KBM-7 (cell line): ENCODE results near the gene SPATA25.
"Not testable (repeated sequence)": the region's sequence is repeated elsewhere in the genome, so short reads cannot be mapped to it uniquely, and the experiment has no call there.

ENCODE experiments used
- DNase-seq: peaks from one replicate; pipeline ENCODE4 v3.0.0-alpha.2; 2015
- in situ Hi-C: fragments of 300-500 bp; cut with MboI; formaldehyde crosslinking; loops from 2 replicates; pipeline ENCODE4 v1.14.3; 2020; ENCODE audit warnings: low sequenced_read_pairs, low pct_unique_long_range_greater_than_20kb, mixed read lengths

Gene SPATA25

DNA sequence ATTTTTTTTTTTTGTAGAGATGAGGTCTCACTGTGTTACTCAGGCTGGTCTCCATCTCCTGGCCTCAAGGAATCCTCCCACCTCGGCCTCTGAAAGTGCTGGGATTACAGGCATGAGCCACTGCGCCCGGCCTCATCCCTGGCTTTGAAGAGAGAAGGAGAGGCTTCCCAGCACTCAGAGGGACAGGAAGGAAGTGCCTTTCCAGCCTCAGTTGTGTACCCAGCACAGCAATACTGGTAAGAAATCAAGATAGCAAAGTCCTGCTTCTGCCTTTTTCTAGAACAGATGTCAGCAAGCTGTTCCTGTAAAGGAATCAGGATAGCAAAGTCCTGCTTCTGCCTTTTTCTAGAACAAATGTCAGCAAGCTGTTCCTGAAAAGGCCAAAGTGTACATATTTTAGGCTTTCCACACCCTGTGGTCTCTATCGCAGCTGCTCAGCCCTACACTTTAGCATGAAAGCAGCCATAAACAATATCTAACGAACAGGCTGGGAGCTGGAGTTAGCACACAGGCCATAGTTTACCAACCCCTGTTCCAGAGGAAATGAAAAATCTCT, 30.8 kb upstream of the SPATA25 start:
- in situ Hi-C loops = no loop called here
- DNase-seq = no peak

DNA sequence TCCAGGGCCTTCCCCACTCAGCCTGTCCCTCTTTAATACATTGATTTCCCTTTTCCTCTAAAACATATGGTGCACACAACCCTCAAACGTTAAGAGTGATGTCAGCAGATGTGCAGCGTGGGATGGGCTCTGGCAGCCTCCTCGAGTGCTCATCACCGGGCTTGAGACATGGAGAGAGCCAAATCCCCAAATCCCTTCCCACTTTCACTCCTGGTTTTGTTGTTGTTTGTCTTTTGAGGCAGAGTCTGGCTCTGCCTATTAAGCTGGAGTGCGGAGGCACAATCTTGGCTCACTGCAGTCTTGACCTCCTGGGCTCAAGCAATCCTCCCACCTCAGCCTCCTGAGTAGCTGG, 30.3 kb upstream of the SPATA25 start:
- in situ Hi-C loops = no loop called here
- DNase-seq = no peak

DNA sequence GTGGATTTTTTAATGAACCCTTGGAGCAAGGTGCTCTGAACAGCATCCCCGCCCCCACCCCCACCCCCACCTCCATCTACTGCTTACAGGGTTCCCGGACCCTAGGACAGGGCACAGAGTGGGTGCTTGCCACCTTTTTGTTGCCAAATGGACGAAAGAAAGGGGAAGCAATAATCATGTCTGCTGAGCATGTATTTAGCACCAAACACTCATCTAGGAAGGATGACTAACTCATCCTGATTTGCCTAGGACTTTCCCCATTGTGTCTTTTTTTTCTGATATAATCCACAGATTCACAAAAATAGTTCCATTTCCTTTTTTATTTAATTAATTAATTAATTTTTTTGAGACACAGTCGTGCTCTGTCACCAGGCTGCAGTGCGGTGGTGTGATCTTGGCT, 25.7 kb upstream of the SPATA25 start:
- DNase-seq = no peak
- in situ Hi-C loops = no loop called here

GRCh38 chr20:45912344-45912682, 24.9 kb upstream of the SPATA25 start:
- DNase-seq = no peak
- in situ Hi-C loops = no loop called here

- peak; percentile 80 for DNase-seq
- in situ Hi-C loops = no loop called here
These were observed 24.3 kb upstream of the SPATA25 start, which contains the start of gene PLTP for GRCh38 chr20:45911486-45912343. TSS of gene PLTP (minus strand) at chr20:45912155. CDS start at chr20:45911452, 703 bp downstream.

DNA sequence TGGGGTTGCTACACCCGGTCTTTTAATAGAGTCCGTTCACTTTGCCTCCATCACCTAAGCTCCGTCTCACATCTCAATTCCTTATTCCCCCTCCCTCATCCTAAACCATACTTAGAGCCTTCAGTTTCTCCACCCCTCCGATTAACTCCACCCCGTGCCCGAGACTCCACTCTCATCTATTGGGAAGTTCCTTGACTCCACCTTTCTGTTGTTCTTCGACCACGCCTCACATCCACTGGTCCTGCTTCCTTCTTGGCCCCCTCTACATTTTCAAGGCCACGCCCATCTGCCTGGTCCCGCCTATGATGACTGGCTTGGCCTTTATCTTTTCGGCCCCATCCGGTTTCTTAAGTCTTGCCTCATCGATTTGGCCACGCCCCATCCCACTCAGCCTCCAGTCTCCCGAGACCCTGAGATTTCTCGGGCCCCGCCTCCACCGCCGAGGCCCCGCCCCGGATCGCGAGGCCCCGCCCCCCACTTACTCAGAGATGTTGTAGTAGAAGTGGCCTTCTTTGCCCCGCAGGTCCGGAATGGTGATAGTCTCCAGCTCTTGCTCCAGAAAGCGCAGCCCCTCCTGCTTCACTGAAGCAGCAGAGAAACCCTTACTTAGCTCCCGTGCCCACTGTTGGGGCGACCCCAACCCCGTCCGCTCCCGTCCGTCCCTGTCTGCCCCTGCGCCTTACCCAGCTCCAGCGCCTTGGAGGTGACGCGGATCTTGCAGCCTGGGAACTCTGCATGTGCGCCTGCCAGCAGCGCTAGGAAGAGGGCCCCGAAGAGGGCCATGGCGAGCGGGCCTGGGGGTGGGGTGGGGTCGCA, 23.5 kb upstream of the SPATA25 start:
- in situ Hi-C loops = no loop called here
- DNase-seq = peak; percentile 100

- no peak for DNase-seq
- in situ Hi-C loops = no loop called here
These were observed 22.6 kb upstream of the SPATA25 start for GRCh38 chr20:45909817-45910669.

- DNase-seq = no peak
- in situ Hi-C loops = no loop called here
These were observed 21.9 kb upstream of the SPATA25 start for GRCh38 chr20:45909336-45909808.

GRCh38 chr20:45908084-45908483, 20.7 kb upstream of the SPATA25 start:
- in situ Hi-C loops = no loop called here
- no peak for DNase-seq

DNA sequence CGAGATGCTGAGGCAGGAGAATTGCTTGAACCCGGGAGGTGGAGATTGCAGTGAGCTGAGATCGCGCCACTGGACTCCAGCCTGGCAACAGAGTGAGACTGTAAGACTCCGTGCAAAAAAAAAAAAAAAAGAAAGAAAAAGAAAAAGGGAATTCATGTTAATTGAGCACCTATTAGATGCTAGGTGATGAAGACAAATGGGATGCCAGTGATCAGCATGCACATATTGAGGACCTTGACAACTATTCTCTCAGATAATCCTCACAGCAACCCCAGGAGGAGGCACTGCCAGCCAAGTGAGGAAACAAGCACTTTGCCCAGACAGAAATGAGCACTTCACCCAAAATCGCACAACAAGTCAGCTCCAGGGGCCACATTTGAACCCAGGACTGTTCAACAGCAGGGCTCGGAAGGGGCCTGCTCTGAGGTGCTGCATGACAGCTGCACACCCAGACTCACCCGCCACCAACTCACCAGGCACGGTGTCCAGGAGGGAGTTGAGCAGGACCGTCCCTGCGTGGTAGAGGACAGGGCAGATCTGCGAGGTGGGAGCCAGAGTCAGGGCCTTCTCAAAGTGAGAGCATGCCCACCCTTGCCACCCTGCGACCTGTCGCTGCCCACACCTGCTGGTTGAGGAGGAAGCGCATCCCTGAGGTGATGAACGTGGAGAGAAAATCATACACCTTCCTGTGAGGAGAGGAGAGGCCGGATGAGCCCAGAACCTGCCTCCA, 20.0 kb upstream of the SPATA25 start:
- in situ Hi-C loops = no loop called here
- DNase-seq = no peak

DNA sequence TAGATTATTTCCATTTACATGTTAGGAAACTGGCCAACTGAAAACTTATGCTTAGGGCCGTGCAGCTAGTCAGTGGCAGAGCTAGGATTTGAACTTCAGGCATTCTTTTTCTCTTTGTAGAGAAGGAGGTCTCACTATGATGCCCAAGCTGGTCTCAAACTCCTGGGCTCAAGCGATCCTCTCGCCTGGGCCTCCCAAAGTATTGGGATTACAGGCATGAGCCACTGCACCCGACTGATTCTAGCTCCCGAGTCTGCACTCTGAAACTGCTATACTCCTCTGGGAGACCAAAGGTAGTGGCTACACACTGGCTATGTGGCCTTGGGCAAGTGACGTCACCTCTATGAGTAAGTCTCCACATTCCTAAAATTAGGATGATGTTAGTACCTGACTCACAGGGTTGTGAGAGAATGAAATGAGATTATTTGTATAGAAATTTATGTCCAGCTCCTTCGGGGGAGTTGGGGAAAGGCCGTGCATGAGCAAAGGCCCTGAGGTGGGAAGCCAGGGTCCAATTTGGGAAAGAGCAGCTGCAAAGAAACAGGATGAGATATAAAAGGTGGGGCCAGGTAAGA, 18.2 kb upstream of the SPATA25 start:
- in situ Hi-C loops = no loop called here
- DNase-seq = no peak

DNA sequence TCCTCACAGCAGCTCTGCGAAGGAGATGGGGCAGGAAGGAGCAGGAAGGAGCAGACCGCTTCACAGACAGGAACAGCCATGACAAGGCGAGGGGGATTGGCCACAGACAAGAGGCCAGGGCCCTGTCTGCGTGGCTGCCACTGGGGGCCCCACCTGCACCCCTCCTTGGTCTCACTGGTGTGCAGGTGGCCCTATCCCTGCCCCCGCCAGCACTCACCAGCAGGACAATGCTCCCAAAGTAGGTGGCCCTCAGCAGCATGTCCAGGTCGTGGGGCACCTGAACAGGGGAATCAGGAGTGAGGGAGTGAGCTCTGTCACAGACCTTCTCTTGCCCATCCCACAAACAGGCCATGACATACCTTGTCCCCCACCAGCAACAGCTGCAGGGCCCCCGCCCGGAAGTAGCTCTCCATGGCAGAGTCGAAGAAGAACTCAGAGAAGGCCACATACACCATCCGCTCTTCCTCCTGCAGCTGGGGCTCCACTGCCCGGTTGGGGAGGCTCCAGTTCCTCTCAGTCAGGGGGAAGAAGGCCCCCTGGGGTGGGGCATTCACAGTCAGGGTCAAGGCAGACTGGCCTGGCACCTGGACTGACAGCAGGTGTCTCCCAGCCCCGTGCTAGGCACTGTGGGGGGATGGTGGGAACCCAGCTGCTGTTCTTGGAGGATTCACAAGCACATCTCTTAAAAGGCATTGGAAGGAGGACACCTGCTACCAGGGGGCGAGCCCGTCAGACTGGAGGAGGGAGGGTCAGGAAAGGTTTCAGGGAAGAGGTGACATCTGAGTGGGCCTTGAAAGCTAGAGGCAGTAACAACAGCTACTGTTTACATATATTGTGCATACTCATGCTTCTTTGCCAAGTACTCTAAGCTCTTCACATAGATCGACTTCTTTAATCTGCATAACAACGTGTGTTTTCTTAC, 17.4 kb upstream of the SPATA25 start:
- in situ Hi-C loops = no loop called here
- no peak for DNase-seq

DNA sequence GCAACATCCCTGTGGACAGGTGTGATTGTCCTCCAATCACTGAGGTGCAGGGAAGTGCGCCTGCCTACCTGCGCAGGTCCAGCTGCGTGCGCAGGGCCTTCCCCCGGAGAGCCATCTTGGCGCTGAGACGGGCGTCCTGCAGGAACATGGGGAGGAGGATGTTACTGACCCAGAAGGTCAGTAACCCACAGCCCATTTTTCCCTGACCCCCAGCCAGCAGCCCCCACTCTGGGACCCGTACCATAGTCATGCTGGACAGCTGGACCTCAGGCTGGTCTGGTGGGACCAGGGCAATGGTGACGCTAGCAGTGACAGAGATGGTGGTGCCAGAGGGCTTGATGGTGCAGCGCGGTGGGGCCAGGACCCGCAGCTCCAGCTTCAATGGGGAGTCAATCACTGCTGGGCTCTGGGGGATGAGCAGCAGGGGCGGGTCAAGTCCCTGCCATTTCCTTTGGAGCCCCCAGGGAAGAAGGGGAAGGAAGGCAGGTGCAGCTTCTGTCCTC, 14.8 kb upstream of the SPATA25 start:
- in situ Hi-C loops = no loop called here
- DNase-seq = no peak

GRCh38 chr20:45901332-45901731, 13.9 kb upstream of the SPATA25 start:
- in situ Hi-C loops, DNase-seq: not testable (repeated sequence)

DNA sequence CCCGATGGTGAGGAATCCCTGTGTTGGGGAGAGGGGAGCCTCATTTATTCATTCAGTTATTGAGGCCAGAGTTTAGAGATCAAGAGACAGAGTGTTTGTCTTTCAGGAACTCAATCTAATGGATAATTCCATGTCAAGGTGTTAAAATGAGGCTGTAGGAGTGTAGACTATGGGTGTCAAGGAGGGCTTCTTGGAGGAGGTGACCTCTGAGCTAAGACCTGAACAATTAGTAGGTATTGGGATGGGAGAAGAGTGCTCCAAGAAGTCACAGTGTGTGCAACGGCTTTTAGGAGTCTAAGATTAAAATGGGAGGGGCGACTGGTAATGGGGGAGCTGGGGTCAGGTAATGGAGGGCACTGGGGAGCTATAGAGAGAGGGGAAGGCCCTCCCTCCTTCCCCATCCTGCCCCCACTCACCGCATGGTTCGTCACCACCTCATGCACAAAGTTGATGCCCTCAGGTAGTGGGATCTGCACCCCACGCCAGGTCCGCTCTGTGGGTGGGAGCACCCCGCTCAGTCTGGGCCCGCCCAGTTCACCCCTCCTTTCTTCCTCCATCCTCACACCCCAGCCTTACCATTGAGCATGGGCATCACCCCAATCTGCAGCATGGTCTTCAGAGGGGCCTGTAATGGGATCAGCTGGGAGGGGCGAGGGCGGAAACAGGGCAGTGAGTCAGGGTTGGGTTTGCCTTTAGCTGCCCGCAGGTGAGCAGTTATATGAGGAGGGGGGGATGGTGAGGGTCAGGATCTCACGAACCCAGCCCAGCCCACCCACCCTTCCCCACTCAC, 11.8 kb upstream of the SPATA25 start:
- in situ Hi-C loops = no loop called here
- DNase-seq = no peak

GRCh38 chr20:45898285-45898684, 10.9 kb upstream of the SPATA25 start:
- no peak for DNase-seq
- in situ Hi-C loops = no loop called here
